Transverse colon (tissue), 4 donors: ENCODE results near the gene ZNF396.

Experiments
- EP300 ChIP-seq: sonication (generic); formaldehyde crosslinking; IDR thresholded peaks from one replicate; pipeline ENCODE4 v1.6.1; 2017; ENCODE audit warnings: antibody characterized with exemption, low read depth
- POLR2A ChIP-seq: fragments of 450-650 bp; IDR thresholded peaks from one replicate; pipeline ENCODE4 v1.6.1; 2016; ENCODE audit warnings: antibody characterized with exemption, mild to moderate bottlenecking, moderate library complexity
- POLR2AphosphoS5 ChIP-seq, 3 donors: sonication (generic); formaldehyde crosslinking; IDR thresholded peaks; one replicate each; pipeline ENCODE4 v1.6.1; 2016; ENCODE audit warnings: antibody characterized with exemption in 3 of 3
- TF ChIP-seq, protein P1 (sequence below), 5 experiments: fragments of 200-600 bp in 3 of 5; fragments of 450-650 bp in 2 of 5; sonication (generic) in 3 of 5; IDR thresholded peaks; 1 replicate in 2 of 5; 2 replicates in 3 of 5; pipeline ENCODE4 v1.5.1; 2016 to 2017; ENCODE audit warnings: antibody characterized with exemption in 5 of 5, inconsistent platforms in 3 of 5, mild to moderate bottlenecking in 2 of 5, moderate library complexity in 1 of 5

DNA sequence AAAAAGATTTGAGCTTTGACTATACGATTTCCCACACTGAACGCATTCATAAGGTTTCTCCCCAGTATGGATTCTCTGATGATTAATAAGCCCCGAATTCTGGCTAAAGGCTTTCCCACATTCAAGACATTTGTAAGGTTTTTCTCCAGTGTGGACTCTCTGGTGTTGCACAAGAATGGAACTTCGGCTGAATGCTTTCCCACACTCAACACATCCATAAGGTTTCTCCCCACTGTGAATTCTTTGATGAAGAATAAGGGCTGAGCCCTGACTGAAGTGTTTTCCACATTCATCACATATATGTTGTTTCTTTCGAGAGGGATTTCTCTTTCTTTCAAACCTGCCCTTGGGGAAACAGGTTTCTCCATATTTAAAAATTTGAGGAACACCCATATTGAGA lies 39.9 kb downstream of the ZNF396 start:
- TF ChIP-seq, protein P1, sequence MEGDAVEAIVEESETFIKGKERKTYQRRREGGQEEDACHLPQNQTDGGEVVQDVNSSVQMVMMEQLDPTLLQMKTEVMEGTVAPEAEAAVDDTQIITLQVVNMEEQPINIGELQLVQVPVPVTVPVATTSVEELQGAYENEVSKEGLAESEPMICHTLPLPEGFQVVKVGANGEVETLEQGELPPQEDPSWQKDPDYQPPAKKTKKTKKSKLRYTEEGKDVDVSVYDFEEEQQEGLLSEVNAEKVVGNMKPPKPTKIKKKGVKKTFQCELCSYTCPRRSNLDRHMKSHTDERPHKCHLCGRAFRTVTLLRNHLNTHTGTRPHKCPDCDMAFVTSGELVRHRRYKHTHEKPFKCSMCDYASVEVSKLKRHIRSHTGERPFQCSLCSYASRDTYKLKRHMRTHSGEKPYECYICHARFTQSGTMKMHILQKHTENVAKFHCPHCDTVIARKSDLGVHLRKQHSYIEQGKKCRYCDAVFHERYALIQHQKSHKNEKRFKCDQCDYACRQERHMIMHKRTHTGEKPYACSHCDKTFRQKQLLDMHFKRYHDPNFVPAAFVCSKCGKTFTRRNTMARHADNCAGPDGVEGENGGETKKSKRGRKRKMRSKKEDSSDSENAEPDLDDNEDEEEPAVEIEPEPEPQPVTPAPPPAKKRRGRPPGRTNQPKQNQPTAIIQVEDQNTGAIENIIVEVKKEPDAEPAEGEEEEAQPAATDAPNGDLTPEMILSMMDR (IDR thresholded peaks at IDR 0.05) = no peak
- TF ChIP-seq POLR2A (no peak), POLR2AphosphoS5 (IDR thresholded peaks at IDR 0.05) (no peak), EP300 (no peak)
